IMR-90 (cell line): ENCODE measurements around the gene ZNF853. TPM values are rescaled to one million over a fixed set of nuclear protein-coding genes. Genes with fewer than 3 reads are reported as not detected.

ENCODE experiments used
- ATAC-seq: fragments of 200-7000 bp; cut with Tn5 transposase; 2 replicates; pipeline ENCODE4 v1.9.1; 2020; ENCODE audit warnings: low read depth, mild to moderate bottlenecking, moderate library complexity
- BruUV-seq: library from RNA; stranded (reverse); fragments of 400-500 nt; replicated peaks from 2 replicates; lab custom pipeline; 2021; lab: Mats Ljungman, UMichigan
- CTCF ChIA-PET: fragments of 300-600 bp; formaldehyde crosslinking; extraction: SDS; loops from one replicate; lab custom pipeline; 2021; ENCODE audit warnings: antibody characterized with exemption; lab: Yijun Ruan, JAX
- POLR2A ChIA-PET: fragments of 300-600 bp; sonication (Branson Sonifier 250); formaldehyde crosslinking; loops from one replicate; lab custom pipeline; 2022; ENCODE audit warnings: antibody characterized with exemption; ENCODE audit not compliant: unreplicated experiment; lab: Charles Lee
- DNase-seq: peaks from one replicate; pipeline ENCODE4 v3.0.0; 2013
- H2AFZ ChIP-seq: replicated peaks from 2 replicates; pipeline ENCODE3; 2013; ENCODE audit warnings: low read length, mild to moderate bottlenecking; ENCODE audit not compliant: poor library complexity
- H2AK5ac ChIP-seq: 2 replicates; pipeline ENCODE4 v1.6.1; 2013; ENCODE audit warnings: low read depth, low read length, inconsistent platforms
- H2AK9ac ChIP-seq: replicated peaks from 2 replicates; pipeline ENCODE3; 2013; ENCODE audit warnings: mild to moderate bottlenecking, low read depth, low read length, moderate library complexity; ENCODE audit not compliant: poor library complexity
- H2BK120ac ChIP-seq: 2 replicates; pipeline ENCODE4 v1.6.1; 2013; ENCODE audit warnings: low read depth, low read length, inconsistent platforms
- H2BK15ac ChIP-seq: 3 replicates; pipeline ENCODE4 v1.6.1; 2013; ENCODE audit warnings: low read depth, low read length, inconsistent platforms
- H2BK20ac ChIP-seq: 2 replicates; pipeline ENCODE4 v1.6.1; 2013; ENCODE audit warnings: low read depth, mild to moderate bottlenecking, inconsistent platforms, low read length, moderate library complexity
- H2BK5ac ChIP-seq: 2 replicates; pipeline ENCODE4 v1.6.1; 2013; ENCODE audit warnings: mild to moderate bottlenecking, low read depth, low read length, inconsistent platforms; ENCODE audit not compliant: poor library complexity, severe bottlenecking
- H3K14ac ChIP-seq: replicated peaks from 2 replicates; pipeline ENCODE4 v1.6.1; 2013; ENCODE audit warnings: low read depth, low read length, inconsistent platforms
- H3K18ac ChIP-seq: 2 replicates; pipeline ENCODE4 v1.6.1; 2013; ENCODE audit warnings: low read depth, low read length, control low read depth
- H3K23ac ChIP-seq: 2 replicates; pipeline ENCODE4 v1.6.1; 2013; ENCODE audit warnings: low read depth, low read length, inconsistent platforms
- H3K27ac ChIP-seq: 2 replicates; pipeline ENCODE4 v1.5.1; 2013; ENCODE audit warnings: mild to moderate bottlenecking, control low read depth, low read length; ENCODE audit not compliant: insufficient read depth
- H3K27me3 ChIP-seq: 2 replicates; pipeline ENCODE4 v1.6.1; 2013; ENCODE audit warnings: low read length; ENCODE audit not compliant: control insufficient read depth, insufficient read depth
- H3K36me3 ChIP-seq: 2 replicates; pipeline ENCODE4 v1.6.1; 2013; ENCODE audit warnings: low read length, mixed read lengths; ENCODE audit not compliant: control insufficient read depth, insufficient read depth
- H3K4ac ChIP-seq: 2 replicates; pipeline ENCODE4 v1.6.1; 2013; ENCODE audit warnings: low read depth, low read length, inconsistent platforms
- H3K4me1 ChIP-seq: 2 replicates; pipeline ENCODE4 v1.6.1; 2013; ENCODE audit warnings: low read length, mixed read lengths; ENCODE audit not compliant: control insufficient read depth, insufficient read depth
- H3K4me2 ChIP-seq: 2 replicates; pipeline ENCODE4 v1.6.1; 2013; ENCODE audit warnings: low read depth, mild to moderate bottlenecking, control low read depth, low read length, moderate library complexity
- H3K4me3 ChIP-seq: 2 replicates; pipeline ENCODE4 v1.5.1; 2013; ENCODE audit warnings: low read depth, mild to moderate bottlenecking, control low read depth, low read length, moderate library complexity; ENCODE audit not compliant: insufficient read depth
- H3K56ac ChIP-seq: 2 replicates; pipeline ENCODE4 v1.6.1; 2013; ENCODE audit warnings: low read length, inconsistent platforms; ENCODE audit not compliant: insufficient read depth; ENCODE audit errors: extremely low read depth
- H3K79me1 ChIP-seq, 2 experiments: 2 replicates each; pipeline ENCODE4 v1.6.1; 2013; ENCODE audit warnings: low read length in 2 of 2, inconsistent platforms in 1 of 2, low read depth in 1 of 2
- H3K9ac ChIP-seq: 2 replicates; pipeline ENCODE4 v1.6.1; 2013; ENCODE audit warnings: low read depth, low read length, control low read depth
- H3K9me1 ChIP-seq: 2 replicates; pipeline ENCODE4 v1.6.1; 2013; ENCODE audit warnings: low read length, inconsistent platforms; ENCODE audit not compliant: insufficient read depth
- H3K9me3 ChIP-seq: 2 replicates; pipeline ENCODE4 v1.6.1; 2013; ENCODE audit warnings: low read length; ENCODE audit not compliant: control insufficient read depth, insufficient read depth
- H4K20me1 ChIP-seq: 2 replicates; pipeline ENCODE4 v1.6.1; 2013; ENCODE audit warnings: low read length, inconsistent platforms; ENCODE audit not compliant: insufficient read depth
- H4K5ac ChIP-seq: 2 replicates; pipeline ENCODE4 v1.6.1; 2013; ENCODE audit warnings: mild to moderate bottlenecking, low read depth, low read length, control low read depth
- H4K8ac ChIP-seq, 2 experiments: 2 replicates each; pipeline ENCODE4 v1.6.1; 2013; ENCODE audit warnings: low read depth in 2 of 2, low read length in 2 of 2, control low read depth in 1 of 2, inconsistent platforms in 1 of 2
- H4K91ac ChIP-seq: 2 replicates; pipeline ENCODE4 v1.6.1; 2013; ENCODE audit warnings: low read depth, low read length, inconsistent platforms; ENCODE audit not compliant: insufficient read depth
- CEBPB ChIP-seq: IDR thresholded peaks from 2 replicates; pipeline ENCODE4 v1.6.1; 2012; ENCODE audit warnings: low read depth, low read length, improper control_type of control experiment
- MAFK ChIP-seq: IDR thresholded peaks from 2 replicates; pipeline ENCODE4 v1.6.1; 2012; ENCODE audit warnings: low read depth, low read length, improper control_type of control experiment
- MAZ ChIP-seq: IDR thresholded peaks from 2 replicates; pipeline ENCODE4 v1.6.1; 2012; ENCODE audit warnings: low read depth, mild to moderate bottlenecking, low read length, improper control_type of control experiment, moderate library complexity, borderline replicate concordance
- MXI1 ChIP-seq: IDR thresholded peaks from 2 replicates; pipeline ENCODE4 v1.6.1; 2012; ENCODE audit warnings: low read depth, mild to moderate bottlenecking, low read length, moderate library complexity, borderline replicate concordance
- NFE2L2 ChIP-seq: fragments of 150-350 bp; IDR thresholded peaks from 2 replicates; pipeline ENCODE4 v1.6.1; 2016; ENCODE audit warnings: low read depth, mild to moderate bottlenecking, low read length
- RCOR1 ChIP-seq: IDR thresholded peaks from 2 replicates; pipeline ENCODE4 v1.6.1; 2012; ENCODE audit warnings: mild to moderate bottlenecking, low read length, improper control_type of control experiment; ENCODE audit not compliant: insufficient replicate concordance
- RFX5 ChIP-seq: IDR thresholded peaks from 2 replicates; pipeline ENCODE4 v1.8.0; 2012; ENCODE audit warnings: low read depth, mild to moderate bottlenecking, low read length, moderate library complexity
- SMC3 ChIP-seq: fragments of 150-350 bp; IDR thresholded peaks from 2 replicates; pipeline ENCODE4 v1.6.1; 2016; ENCODE audit warnings: low read depth, mild to moderate bottlenecking, antibody characterized with exemption, low read length, moderate library complexity
- WGBS, 2 experiments: methylation state at CpG; one replicate each; pipeline versions ENCODE4 v1.1.5 to v1.1.7; 2013; ENCODE audit warnings: missing lambda C conversion rate in 2 of 2; ENCODE audit not compliant: insufficient read length in 1 of 2; ENCODE audit errors: extremely low coverage in 2 of 2; 5-methylcytosine and 5-hydroxymethylcytosine counted together
- dilution Hi-C: fragments of 300-500 bp; cut with HindIII; formaldehyde crosslinking; loops from one replicate; pipeline ENCODE4 v1.14.3; 2018; ENCODE audit warnings: low sequenced_read_pairs; ENCODE audit not compliant: unreplicated experiment
- in situ Hi-C: fragments of 300-500 bp; cut with MboI; formaldehyde crosslinking; loops from 3 replicates; pipeline ENCODE4 v1.14.3; 2019; ENCODE audit warnings: low sequenced_read_pairs, inconsistent platforms, mixed read lengths
- intact Hi-C: fragments of 100-400 bp; cut with micrococcal nuclease; formaldehyde crosslinking; loops from 2 replicates; pipeline ENCODE4 v1.10.0; 2022
- polyA plus RNA-seq, 3 experiments: library from polyadenylated mRNA; depleted of rRNA; stranded (reverse); fragments of >200 nt; gene quantifications; 2 replicates each; pipeline ENCODE4 v1.2.3, GENCODE V29; 2012; ENCODE audit warnings: low replicate concordance in 1 of 3
- total RNA-seq: library from RNA; depleted of rRNA; stranded (reverse); fragments of >200 nt; gene quantifications from 2 replicates; pipeline ENCODE4 v1.2.3, GENCODE V29; 2012
- TF ChIP-seq, protein P1 (sequence below): fragments of 150-350 bp; IDR thresholded peaks from 2 replicates; pipeline ENCODE4 v1.6.1; 2017; ENCODE audit warnings: mild to moderate bottlenecking, antibody characterized with exemption, low read length, low read depth

Gene ZNF853
- total and polyA plus RNA-seq, 2 of the 4 experiments (the other 2 are of a cell fraction): 3.4 TPM

DNA sequence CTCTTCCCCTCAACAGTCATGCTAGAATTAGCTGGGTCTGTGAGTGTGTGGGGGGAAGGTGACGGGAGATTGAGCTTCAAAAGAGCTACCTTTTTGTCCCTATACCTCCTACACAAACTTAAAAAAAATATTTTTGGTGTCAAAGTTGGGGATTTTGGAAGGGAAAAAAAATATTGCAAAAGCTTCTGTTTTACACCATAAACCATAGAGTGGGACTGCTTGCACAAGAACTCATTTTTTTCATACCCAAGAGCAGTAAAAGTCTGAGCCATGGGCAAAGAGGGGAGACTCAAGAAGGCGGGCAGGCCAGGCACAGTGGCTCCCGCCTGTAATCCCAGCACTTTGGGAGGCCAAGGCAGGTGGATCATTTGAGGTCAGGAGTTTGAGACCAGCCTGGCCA, 47.5 kb upstream of the ZNF853 start:
- no peak for DNase-seq
- Histone ChIP-seq H3K4me3 (no peak overlapping the region), H4K91ac (no peak overlapping the region), H3K18ac (no peak overlapping the region), H3K4me1 (no peaks in the 10 kb centered on the region), H3K9ac (no peak overlapping the region), H2BK20ac (no peak overlapping the region), H3K9me1 (no peaks in the 10 kb centered on the region), H3K14ac (no peak overlapping the region), H3K27ac (no peak overlapping the region), H4K20me1 (no peaks in the 10 kb centered on the region), H3K56ac (no peak overlapping the region), H3K23ac (no peak overlapping the region), H4K8ac (no peak overlapping the region), H2AK9ac (no peak overlapping the region), H2BK5ac (no peak overlapping the region), H3K4me2 (no peak overlapping the region), H2AK5ac (no peak overlapping the region), H4K5ac (no peak overlapping the region), H3K27me3 (no peaks in the 10 kb centered on the region), H3K4ac (no peak overlapping the region), H2BK120ac (no peak overlapping the region), H2BK15ac (no peak overlapping the region), H2AFZ (no peak overlapping the region), H3K36me3 (no peaks in the 10 kb centered on the region), H3K9me3 (no peaks in the 10 kb centered on the region; the same call in 1 of the 2 replicates), H3K79me1 (no peaks in the 10 kb centered on the region)
- no TSS peak for BruUV-seq
- 83% methylated on average over 2 of the region's 3 CpGs; no CpG with 5 or more reads in 1 of the 2 experiments for WGBS, 2 experiments
- intact Hi-C loops (no loop called here), in situ Hi-C loops (no loop called here), dilution Hi-C loops (no loop called here)
- ATAC-seq: no peak
- no peak for TF ChIP-seq CEBPB
- TF ChIP-seq RCOR1: no peak
- no peak for TF ChIP-seq MAZ
- TF ChIP-seq, protein P1, sequence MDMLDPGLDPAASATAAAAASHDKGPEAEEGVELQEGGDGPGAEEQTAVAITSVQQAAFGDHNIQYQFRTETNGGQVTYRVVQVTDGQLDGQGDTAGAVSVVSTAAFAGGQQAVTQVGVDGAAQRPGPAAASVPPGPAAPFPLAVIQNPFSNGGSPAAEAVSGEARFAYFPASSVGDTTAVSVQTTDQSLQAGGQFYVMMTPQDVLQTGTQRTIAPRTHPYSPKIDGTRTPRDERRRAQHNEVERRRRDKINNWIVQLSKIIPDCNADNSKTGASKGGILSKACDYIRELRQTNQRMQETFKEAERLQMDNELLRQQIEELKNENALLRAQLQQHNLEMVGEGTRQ: no peak
- no peak for TF ChIP-seq SMC3
- no peak for TF ChIP-seq NFE2L2
- TF ChIP-seq RFX5: no peak
- TF ChIP-seq MAFK: no peak
- no peak for TF ChIP-seq MXI1
- ChIA-PET CTCF (interaction anchor here (0.7 kb wide), 1 partner anchor 827 kb away, joined by 3 read pairs; no protein-coding TSS in a partner anchor), POLR2A (no interaction called here)
